Activated naive CD4-positive, alpha-beta T cell treated with anti-CD3 and anti-CD28 coated beads, Interleukin-2, amount 50 U/mL, for 16 hours (primary cell): ENCODE results near the gene ACKR2.
"Not testable (repeated sequence)": the region's sequence is repeated elsewhere in the genome, so short reads cannot be mapped to it uniquely, and the experiment has no call there.

Experiments
- DNase-seq: peaks from one replicate; pipeline ENCODE4 v3.0.0-alpha.2; 2020

Gene ACKR2

DNA sequence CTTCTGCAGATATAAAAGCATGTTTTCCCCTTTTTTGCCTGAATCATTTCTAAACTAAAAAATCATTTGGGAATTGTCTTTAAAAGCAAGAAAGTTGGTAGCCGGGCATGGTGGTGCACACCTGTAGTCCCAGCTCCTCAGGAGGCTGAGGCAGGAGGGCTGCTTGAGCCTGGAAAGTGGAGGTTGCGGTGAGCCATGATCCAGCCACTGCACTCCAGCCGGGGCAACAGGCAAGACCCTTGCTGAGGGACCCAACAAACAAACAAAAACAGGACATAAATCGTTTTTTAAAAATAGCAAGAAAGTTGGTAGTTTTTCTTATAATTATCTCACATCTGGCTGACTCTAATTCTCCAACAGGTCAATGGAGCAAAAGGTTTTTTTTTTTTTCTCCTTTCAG lies 7.5 kb upstream of the ACKR2 start:
- no peak for DNase-seq

- DNase-seq, result no peak
Observed at GRCh38 chr3:42802876-42803413, 6.3 kb upstream of the ACKR2 start.

- peak; percentile 26 for DNase-seq
Observed at GRCh38 chr3:42803414-42804105, 5.7 kb upstream of the ACKR2 start.

GRCh38 chr3:42804106-42804830 lies 5.0 kb upstream of the ACKR2 start, which contains the start of gene HIGD1A:
Gene HIGD1A, minus strand, starts transcription at chr3:42804490. Its CDS starts 10,237 bp downstream, at chr3:42794253.
- peak; percentile 95 for DNase-seq

- DNase-seq, result no peak
Observed at GRCh38 chr3:42804831-42805132, 4.5 kb upstream of the ACKR2 start.

GRCh38 chr3:42805141-42805821 lies 4.0 kb upstream of the ACKR2 start:
- no peak for DNase-seq

DNA sequence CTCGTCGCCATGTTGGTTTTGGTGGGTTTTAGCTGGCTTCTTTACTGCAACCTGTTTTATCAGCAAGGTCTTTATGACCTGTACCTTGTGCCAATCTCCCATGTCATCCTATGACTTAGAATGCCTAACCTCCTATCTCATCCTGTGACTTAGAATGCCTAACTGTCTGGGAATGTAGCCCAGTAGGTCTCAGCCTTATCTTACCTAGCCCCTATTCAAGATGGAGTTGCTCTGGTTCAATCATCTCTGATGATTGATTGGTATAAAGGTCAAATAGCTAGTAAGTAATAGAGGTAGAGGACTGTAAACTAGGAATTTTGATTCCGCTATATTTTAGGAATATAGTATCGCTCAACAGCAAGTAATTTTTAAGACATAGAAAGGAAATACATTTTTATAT lies 1.3 kb upstream of the ACKR2 start:
- no peak for DNase-seq

DNA sequence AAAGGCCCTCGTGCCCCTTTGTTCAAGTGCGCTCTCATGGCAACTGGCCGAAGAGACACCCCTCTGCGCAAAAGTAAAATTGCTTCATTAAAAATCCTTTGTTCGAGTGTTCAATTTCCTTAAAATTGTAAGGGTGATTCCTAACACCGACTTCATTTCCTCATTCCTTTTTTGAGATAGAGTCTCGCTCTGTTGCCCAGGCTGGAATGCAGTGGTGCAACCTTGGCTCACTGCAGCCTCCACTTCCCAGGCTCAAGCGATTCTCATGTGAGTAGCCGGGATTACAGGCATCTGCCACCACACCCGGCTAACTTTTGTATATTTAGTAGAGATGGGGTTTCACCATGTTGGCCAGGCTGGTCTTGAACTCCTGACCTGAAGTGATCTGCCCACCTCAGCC lies 1.5 kb downstream of the ACKR2 start:
- not testable (repeated sequence) for DNase-seq

DNA sequence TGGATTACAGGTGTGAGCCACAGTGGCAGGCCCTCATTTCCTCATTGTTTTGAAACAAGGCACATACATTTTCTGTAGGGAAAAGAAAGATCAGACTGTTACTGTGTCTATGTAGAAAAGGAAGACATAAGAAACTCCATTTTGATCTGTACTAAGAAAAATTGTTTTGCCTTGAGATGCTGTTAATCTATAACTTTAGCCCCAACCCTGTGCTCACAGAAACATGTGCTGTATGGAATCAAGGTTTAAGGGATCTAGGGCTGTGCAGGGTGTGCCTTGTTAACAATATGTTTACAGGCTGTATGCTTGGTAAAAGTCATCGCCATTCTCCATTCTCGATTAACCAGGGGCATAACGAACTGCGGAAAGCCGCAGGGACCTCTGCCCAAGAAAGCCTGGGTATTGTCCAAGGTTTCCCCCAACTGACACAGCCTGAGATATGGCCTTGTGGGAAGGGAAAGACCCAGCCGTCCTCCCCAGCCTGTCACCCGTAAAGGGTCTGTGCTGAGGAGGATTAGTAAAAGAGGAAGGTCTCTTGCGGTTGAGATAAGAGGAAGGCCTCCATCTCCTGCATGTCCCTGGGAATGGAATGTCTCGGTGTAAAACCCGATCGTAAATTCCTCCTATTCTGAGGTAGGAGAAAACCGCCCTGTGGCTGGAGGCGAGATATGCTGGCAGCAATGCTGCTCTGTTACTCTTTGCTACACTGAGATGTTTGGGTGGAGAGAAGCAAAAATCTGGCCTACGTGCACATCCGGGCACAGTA lies 2.1 kb downstream of the ACKR2 start:
- DNase-seq, result not testable (repeated sequence)

- DNase-seq, result no peak
Observed at GRCh38 chr3:42814246-42814645, 5.0 kb downstream of the ACKR2 start.

DNA sequence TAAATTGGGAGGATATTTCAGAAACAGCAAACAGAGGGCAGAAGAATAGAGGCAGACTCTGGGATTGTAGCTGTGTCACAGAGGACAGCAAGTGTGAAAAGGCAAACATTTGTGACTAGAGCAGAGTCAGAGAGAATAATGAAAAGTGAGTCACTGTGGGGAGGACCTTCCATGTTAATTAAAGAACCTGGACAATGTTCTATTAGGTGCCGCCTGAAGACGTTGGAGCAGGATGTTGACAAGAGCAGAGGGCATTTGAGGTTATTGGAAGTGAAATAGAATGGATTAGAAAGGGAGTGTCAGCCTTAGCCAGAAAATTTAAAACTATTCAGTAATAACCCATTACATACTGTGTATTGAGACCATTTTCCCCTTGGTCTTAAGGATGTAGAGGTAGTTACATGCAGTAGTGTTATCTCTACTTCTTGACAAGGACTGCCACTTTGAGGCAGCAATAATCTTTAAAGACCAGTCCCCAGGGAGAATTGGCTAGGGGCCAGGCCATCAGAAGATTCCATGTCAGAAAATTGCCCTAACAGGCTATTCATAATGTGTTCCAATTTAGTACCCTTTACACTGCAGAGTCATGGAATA lies 5.8 kb downstream of the ACKR2 start:
- no peak for DNase-seq

GRCh38 chr3:42815826-42816225 lies 6.6 kb downstream of the ACKR2 start:
- DNase-seq, result no peak

GRCh38 chr3:42819351-42819965 lies 10.2 kb downstream of the ACKR2 start:
- no peak for DNase-seq

DNA sequence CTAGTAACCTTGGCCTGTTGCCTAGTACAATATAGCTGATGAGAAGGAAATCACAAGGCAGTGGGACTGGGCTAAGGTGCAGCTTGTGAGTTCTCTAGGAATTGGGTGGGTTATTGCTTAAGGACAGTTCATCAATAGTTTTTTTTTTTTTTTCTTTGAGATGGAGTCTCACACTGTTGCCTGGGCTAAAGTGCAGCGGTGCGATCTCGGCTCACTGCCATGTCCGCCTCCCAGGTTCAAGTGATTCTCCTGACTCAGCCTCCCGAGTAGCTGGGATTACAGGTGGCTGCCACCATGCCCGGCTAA lies 11.5 kb downstream of the ACKR2 start:
- DNase-seq, result no peak

GRCh38 chr3:42822828-42823227 lies 13.6 kb downstream of the ACKR2 start:
- DNase-seq, result no peak

DNA sequence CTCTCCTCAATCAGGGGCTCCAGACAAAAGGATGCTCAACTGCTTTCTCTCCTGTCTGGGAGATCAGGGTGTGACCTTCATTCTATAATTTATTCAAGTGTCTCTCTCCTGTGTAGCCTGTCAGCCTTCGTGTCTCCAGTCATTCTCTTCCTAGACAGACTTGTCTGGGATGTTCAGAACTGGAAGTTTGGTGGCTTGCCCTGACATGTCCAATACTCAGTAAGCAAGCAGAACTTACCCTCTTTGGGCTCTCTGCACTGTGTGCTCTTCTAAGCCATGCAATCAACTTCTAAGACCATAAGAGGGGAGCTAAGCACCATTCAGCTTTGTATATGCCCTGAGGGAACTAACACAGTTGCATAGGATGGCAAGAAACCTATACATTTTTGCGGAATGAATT lies 14.1 kb downstream of the ACKR2 start:
- DNase-seq, result no peak

GRCh38 chr3:42826141-42826540 lies 16.9 kb downstream of the ACKR2 start:
- no peak for DNase-seq

DNA sequence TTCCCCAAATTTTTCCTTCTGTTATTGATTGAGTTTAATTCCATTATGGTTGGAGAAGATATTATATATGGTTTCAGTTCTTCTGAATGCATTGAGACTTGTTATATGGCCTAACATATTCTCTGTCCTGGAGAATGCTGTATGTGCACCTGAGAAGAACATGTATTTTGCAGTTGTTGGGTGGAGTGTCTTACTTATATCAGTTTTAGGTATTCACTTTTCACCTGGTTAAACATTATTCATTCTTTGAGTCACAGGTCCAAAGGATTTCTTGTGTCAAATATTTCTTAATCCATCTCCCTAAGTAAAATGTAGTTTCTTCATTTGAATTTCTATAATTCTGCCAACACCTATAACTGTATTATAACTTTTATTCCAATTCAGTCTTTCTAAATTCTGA lies 17.8 kb downstream of the ACKR2 start:
- no peak for DNase-seq

GRCh38 chr3:42827654-42828053 lies 18.4 kb downstream of the ACKR2 start:
- no peak for DNase-seq

DNA sequence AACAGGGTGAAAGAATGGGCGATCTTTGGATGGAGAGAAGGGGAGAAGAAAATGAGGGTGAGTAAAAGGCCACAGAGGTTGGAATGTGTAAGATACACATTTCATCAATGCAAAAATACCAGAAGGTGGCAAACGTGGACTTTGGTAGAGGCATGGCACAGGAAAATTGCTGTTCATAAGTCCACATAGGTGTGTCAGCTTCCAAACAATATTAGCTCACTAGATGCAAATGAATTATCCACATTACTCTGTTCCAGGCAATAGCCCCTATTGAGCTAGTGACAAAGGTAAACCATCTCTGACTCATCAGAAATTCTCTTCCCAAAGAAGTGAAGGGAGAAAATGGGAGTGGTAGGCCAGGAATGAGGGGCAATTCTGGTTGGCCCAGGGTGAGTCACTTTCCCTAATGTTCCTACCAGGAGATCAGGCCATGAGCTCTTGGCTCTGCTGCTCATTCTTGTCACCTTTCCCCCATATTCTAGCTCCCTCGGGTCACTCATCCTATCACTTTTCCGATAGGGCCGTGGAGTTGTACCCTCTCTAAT lies 19.9 kb downstream of the ACKR2 start:
- no peak for DNase-seq

- DNase-seq, result no peak
Observed at GRCh38 chr3:42829628-42830436, 20.6 kb downstream of the ACKR2 start.
